ENCODE data around the gene DDHD1.

DDHD1 gene

GRCh38 chr14:52998376-52999015, 154.6 kb downstream of the DDHD1 start:
- no peak for TF ChIP-seq CTCF (IDR thresholded peaks at IDR 0.05; ENCODE audit: insufficient read depth, low read depth, low read length, missing control alignments)
- DNase-seq (ENCODE audit: low read depth): no peak
- H3K4me3 ChIP-seq (ENCODE audit: low read length): no peak overlapping the region

- no peak overlapping the region for H3K4me3 ChIP-seq (ENCODE audit: low read length)
- DNase-seq (ENCODE audit: low read depth): no peak
- TF ChIP-seq CTCF (IDR thresholded peaks at IDR 0.05; ENCODE audit: insufficient read depth, low read depth, low read length, missing control alignments): no peak
Measured at GRCh38 chr14:52996493-52996892, 156.6 kb downstream of the DDHD1 start.

GRCh38 chr14:52995998-52996397, 157.1 kb downstream of the DDHD1 start:
- no peak overlapping the region for H3K4me3 ChIP-seq (ENCODE audit: low read length)
- no peak for DNase-seq (ENCODE audit: low read depth)
- no peak for TF ChIP-seq CTCF (IDR thresholded peaks at IDR 0.05; ENCODE audit: insufficient read depth, low read depth, low read length, missing control alignments)

GRCh38 chr14:52992236-52992870, 160.8 kb downstream of the DDHD1 start:
- DNase-seq (ENCODE audit: low read depth): no peak
- H3K4me3 ChIP-seq (ENCODE audit: low read length): no peak overlapping the region
- TF ChIP-seq CTCF (IDR thresholded peaks at IDR 0.05; ENCODE audit: insufficient read depth, low read depth, low read length, missing control alignments): no peak

GRCh38 chr14:52988139-52988538, 165.0 kb downstream of the DDHD1 start:
- no peak overlapping the region for H3K4me3 ChIP-seq (ENCODE audit: low read length)
- DNase-seq (ENCODE audit: low read depth): no peak
- no peak for TF ChIP-seq CTCF (IDR thresholded peaks at IDR 0.05; ENCODE audit: insufficient read depth, low read depth, low read length, missing control alignments)

GRCh38 chr14:52987514-52987913, 165.6 kb downstream of the DDHD1 start:
- no peak overlapping the region for H3K4me3 ChIP-seq (ENCODE audit: low read length)
- DNase-seq (ENCODE audit: low read depth): no peak
- no peak for TF ChIP-seq CTCF (IDR thresholded peaks at IDR 0.05; ENCODE audit: insufficient read depth, low read depth, low read length, missing control alignments)

- no peak for TF ChIP-seq CTCF (IDR thresholded peaks at IDR 0.05; ENCODE audit: insufficient read depth, low read depth, low read length, missing control alignments)
Measured at GRCh38 chr14:52987042-52987441, 166.1 kb downstream of the DDHD1 start.

More at GRCh38 chr14:52987042-52987441, 166.1 kb downstream of the DDHD1 start:
- DNase-seq (ENCODE audit: low read depth): no peak
- H3K4me3 ChIP-seq (ENCODE audit: low read length): no peak overlapping the region
